EH (cell line): ENCODE data around the gene SEL1L.
"Not testable (repeated sequence)": the region's sequence is repeated elsewhere in the genome, so short reads cannot be mapped to it uniquely, and the experiment has no call there.

ENCODE experiments used
- DNase-seq: peaks from one replicate; pipeline ENCODE4 v3.0.0-alpha.2; 2015; ENCODE audit warnings: low read depth

The SEL1L gene

GRCh38 chr14:81533536-81534343 is at the start of gene SEL1L:
Gene SEL1L (minus strand): TSS chr14:81533853. CDS start chr14:81533744, 109 bp downstream.
- peak; percentile 100 for DNase-seq

- no peak for DNase-seq
These were observed 48.8 kb upstream of the SEL1L start for GRCh38 chr14:81582420-81582819.

GRCh38 chr14:81579115-81579514 is 45.5 kb upstream of the SEL1L start:
- no peak for DNase-seq

- no peak for DNase-seq
These were observed 37.8 kb upstream of the SEL1L start for GRCh38 chr14:81571437-81571836.

GRCh38 chr14:81567302-81567701 is 33.6 kb upstream of the SEL1L start:
- no peak for DNase-seq

- DNase-seq, result no peak
These were observed 32.0 kb upstream of the SEL1L start for GRCh38 chr14:81565441-81566290.

- DNase-seq, result no peak
These were observed 29.2 kb upstream of the SEL1L start for GRCh38 chr14:81562818-81563217.

GRCh38 chr14:81561084-81561775 is 27.6 kb upstream of the SEL1L start:
- no peak for DNase-seq

- DNase-seq, result no peak
These were observed 25.7 kb upstream of the SEL1L start for GRCh38 chr14:81559385-81559784.

GRCh38 chr14:81557146-81557545 is 23.5 kb upstream of the SEL1L start:
- DNase-seq, result no peak

- DNase-seq, result no peak
These were observed 22.0 kb upstream of the SEL1L start for GRCh38 chr14:81555684-81556083.

GRCh38 chr14:81555051-81555450 is 21.4 kb upstream of the SEL1L start:
- no peak for DNase-seq

- DNase-seq, result no peak
These were observed 17.8 kb upstream of the SEL1L start for GRCh38 chr14:81551471-81551870.

- no peak for DNase-seq
These were observed 16.5 kb upstream of the SEL1L start for GRCh38 chr14:81550001-81550637.

- DNase-seq, result not testable (repeated sequence)
These were observed 7.6 kb upstream of the SEL1L start for GRCh38 chr14:81541206-81541605.

GRCh38 chr14:81537193-81537592 is 3.5 kb upstream of the SEL1L start:
- DNase-seq, result no peak

GRCh38 chr14:81536241-81536771 is 2.7 kb upstream of the SEL1L start:
- no peak for DNase-seq

- DNase-seq, result no peak
These were observed 1.9 kb upstream of the SEL1L start for GRCh38 chr14:81535396-81536164.

- DNase-seq, result no peak
These were observed 939 bp upstream of the SEL1L start for GRCh38 chr14:81534510-81535074.

GRCh38 chr14:81533212-81533535 is 479 bp downstream of the SEL1L start:
- no peak for DNase-seq

GRCh38 chr14:81529391-81529790 is 4.3 kb downstream of the SEL1L start:
- DNase-seq, result peak; percentile 34
